Body of pancreas (tissue), 4 donors: Measurements from ENCODE around the gene FBRSL1. TPM values are rescaled to one million over a fixed set of nuclear protein-coding genes. Genes with fewer than 3 reads are reported as not detected.
A peak's percentile ranks its signal among the peaks of the same experiment; 100 is the strongest.

Source experiments
- ATAC-seq: fragments of 150-250 bp; one replicate; pipeline ENCODE4 v1.9.1; 2016
- DNase-seq, 4 donors: peaks; one replicate each; pipeline ENCODE4 v3.0.0-alpha.2; 2019
- H3K27ac ChIP-seq, 4 donors: fragments of 200-600 bp; sonication (generic); 1 replicate in 3 of 4; 2 replicates in 1 of 4; pipeline versions ENCODE4 v1.5.1 to v1.6.1; 2016 to 2019; ENCODE audit warnings: mild to moderate bottlenecking in 1 of 4, mixed read lengths in 1 of 4, moderate library complexity in 1 of 4
- H3K27me3 ChIP-seq, 2 donors: fragments of 200-600 bp; sonication (generic); one replicate each; pipeline ENCODE4 v1.6.0; 2016; ENCODE audit warnings: mild to moderate bottlenecking in 1 of 2
- H3K36me3 ChIP-seq, 2 donors: fragments of 200-600 bp; sonication (generic); replicated peaks in 1 of 2; 2 replicates each; pipeline ENCODE4 v1.5.1; 2016; ENCODE audit warnings: low read depth in 2 of 2; ENCODE audit not compliant: insufficient read depth in 1 of 2
- H3K4me1 ChIP-seq: fragments of 200-600 bp; sonication (generic); one replicate; pipeline ENCODE4 v1.6.0; 2016
- H3K4me3 ChIP-seq, 2 donors: fragments of 200-600 bp; sonication (generic); 1 replicate in 1 of 2; 2 replicates in 1 of 2; pipeline ENCODE4 v1.5.1; 2016 to 2019
- H3K9me3 ChIP-seq, 3 donors: fragments of 200-600 bp; sonication (generic); 1 replicate in 2 of 3; 2 replicates in 1 of 3; pipeline ENCODE4 v1.5.1; 2016
- POLR2A ChIP-seq, 3 donors: fragments of 450-650 bp; IDR thresholded peaks; one replicate each; pipeline ENCODE4 v1.6.1; 2016; ENCODE audit warnings: antibody characterized with exemption in 3 of 3, mild to moderate bottlenecking in 2 of 3
- WGBS, 2 donors: methylation state at CpG; one replicate each; pipeline ENCODE4 v1.1.5; 2017; 5-methylcytosine and 5-hydroxymethylcytosine counted together
- intact Hi-C: fragments of 100-400 bp; cut with DNase I; formaldehyde crosslinking; loops from one replicate; pipeline ENCODE4 v1.15.1; 2023
- total RNA-seq, 2 donors: library from RNA; depleted of rRNA; stranded (reverse); fragments of >200 nt; gene quantifications; one replicate each; pipeline ENCODE4 v1.1.0, GENCODE V29; 2016
- TF ChIP-seq, protein P1 (sequence below), 7 experiments: fragments of 450-650 bp in 4 of 7; fragments of 200-600 bp in 3 of 7; sonication (generic) in 3 of 7; IDR thresholded peaks; one replicate each; pipeline ENCODE4 v1.5.1; 2016 to 2019; ENCODE audit warnings: antibody characterized with exemption in 7 of 7

FBRSL1 gene
- total RNA-seq, 2 donors from 2014 or later: 29.8 to 50.1 TPM

DNA sequence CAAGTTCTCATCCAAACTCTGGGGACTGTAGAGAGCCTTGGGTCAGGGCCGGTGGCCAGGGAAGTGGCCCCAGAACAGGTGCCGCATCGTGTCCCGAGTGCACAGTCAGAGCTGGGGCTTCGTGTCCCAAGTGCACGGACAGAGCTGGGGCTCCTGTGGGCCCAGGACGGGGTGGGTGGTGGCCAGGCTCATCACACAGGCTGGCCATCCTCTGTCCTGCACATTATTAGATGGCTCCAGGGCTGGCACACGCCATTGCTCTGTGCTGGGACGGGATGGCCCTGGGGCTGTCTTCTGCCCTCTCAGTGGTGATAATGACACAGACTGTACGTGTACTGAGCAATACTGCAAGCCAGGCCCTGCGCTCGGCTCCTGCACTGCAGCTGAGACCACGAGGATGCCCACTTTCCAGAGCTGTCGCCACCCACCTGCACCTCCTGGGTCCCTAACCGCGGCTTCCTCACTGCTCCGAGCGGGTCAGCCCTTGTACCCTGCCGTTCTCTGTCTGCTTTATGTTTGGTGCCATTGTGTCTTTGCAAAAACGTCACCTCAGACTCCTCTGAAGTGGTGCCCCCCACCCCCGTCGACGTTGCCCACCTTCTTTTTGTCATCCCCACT is 1.9 kb downstream of the FBRSL1 start:
- H3K27me3 ChIP-seq: no peaks in the 10 kb centered on the region
- no peaks in the 10 kb centered on the region for H3K36me3 ChIP-seq
- peaks cover 63% of the 10 kb centered on the region for H3K4me1 ChIP-seq
- no peaks in the 10 kb centered on the region for H3K9me3 ChIP-seq
- 17 to 23% methylated on average over 9 to 23 of the region's 23 CpGs for WGBS, 2 donors
- no peak for DNase-seq
- H3K4me3 ChIP-seq: peak overlapping the region in 1 of 2 donors; percentile 57
- TF ChIP-seq, protein P1, sequence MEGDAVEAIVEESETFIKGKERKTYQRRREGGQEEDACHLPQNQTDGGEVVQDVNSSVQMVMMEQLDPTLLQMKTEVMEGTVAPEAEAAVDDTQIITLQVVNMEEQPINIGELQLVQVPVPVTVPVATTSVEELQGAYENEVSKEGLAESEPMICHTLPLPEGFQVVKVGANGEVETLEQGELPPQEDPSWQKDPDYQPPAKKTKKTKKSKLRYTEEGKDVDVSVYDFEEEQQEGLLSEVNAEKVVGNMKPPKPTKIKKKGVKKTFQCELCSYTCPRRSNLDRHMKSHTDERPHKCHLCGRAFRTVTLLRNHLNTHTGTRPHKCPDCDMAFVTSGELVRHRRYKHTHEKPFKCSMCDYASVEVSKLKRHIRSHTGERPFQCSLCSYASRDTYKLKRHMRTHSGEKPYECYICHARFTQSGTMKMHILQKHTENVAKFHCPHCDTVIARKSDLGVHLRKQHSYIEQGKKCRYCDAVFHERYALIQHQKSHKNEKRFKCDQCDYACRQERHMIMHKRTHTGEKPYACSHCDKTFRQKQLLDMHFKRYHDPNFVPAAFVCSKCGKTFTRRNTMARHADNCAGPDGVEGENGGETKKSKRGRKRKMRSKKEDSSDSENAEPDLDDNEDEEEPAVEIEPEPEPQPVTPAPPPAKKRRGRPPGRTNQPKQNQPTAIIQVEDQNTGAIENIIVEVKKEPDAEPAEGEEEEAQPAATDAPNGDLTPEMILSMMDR (IDR thresholded peaks at IDR 0.05): no peak
- no peak for TF ChIP-seq POLR2A (IDR thresholded peaks at IDR 0.05)
- no peak for ATAC-seq
- peak overlapping the region; percentile 50 to 90 (median 78) for H3K27ac ChIP-seq
- intact Hi-C loops: no loop called here

DNA sequence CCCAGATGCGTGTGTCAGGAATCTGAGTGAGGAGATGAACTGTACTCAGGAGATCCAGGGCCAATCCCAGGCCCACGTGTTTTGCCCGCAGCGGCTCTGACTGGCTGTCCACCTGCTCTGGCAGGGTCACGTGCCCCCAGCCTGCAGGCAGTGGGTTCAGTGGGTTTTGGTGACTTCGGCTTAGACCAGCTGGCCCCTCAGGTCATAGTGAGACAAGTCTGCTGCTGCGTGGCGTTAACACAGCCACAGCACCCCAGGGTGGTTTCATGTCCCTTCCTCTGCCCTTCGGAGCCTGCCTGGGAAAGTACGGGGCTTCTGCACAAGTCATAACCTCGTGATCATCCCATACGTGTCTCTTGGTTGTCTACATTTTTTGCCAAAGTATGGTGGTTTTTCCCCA is 2.6 kb downstream of the FBRSL1 start:
- no peaks in the 10 kb centered on the region for H3K9me3 ChIP-seq
- H3K36me3 ChIP-seq: no peaks in the 10 kb centered on the region
- ATAC-seq (no peak), DNase-seq (peak in 2 of 4 donors; percentile 51 to 64)
- intact Hi-C loops: no loop called here
- no peaks in the 10 kb centered on the region for H3K27me3 ChIP-seq
- H3K27ac ChIP-seq: peak overlapping the region; percentile 50 to 90 (median 73)
- H3K4me3 ChIP-seq: no peak overlapping the region
- H3K4me1 ChIP-seq: peaks cover 69% of the 10 kb centered on the region
- TF ChIP-seq POLR2A (IDR thresholded peaks at IDR 0.05): no peak
- TF ChIP-seq, protein P1 (IDR thresholded peaks at IDR 0.05): no peak
- WGBS, 2 donors: 30% methylated on average over 10 to 12 of the region's 12 CpGs

DNA sequence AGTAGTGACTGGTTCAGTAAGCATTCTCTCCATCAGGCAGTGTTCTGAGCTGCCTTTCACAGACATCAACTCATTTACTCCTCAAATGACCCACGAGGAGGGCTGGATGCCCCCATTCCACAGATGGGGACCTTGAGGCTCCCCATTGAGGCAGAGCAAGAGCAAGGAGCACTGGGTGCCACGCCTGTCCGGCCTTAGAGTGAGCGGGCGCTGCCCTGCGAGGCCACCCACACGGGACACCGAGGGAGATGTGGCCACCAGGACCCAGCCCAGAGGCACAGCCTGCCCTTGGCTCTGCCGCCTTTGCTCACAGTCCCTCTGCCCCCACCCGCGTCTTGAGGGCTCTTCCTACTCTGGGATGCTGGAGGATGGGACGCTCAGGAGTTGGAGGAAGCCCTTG is 3.0 kb downstream of the FBRSL1 start:
- Histone ChIP-seq H3K27ac (peak overlapping the region; percentile 30 to 90 (median 73)), H3K36me3 (no peaks in the 10 kb centered on the region), H3K27me3 (no peaks in the 10 kb centered on the region), H3K9me3 (no peaks in the 10 kb centered on the region), H3K4me1 (peaks cover 73% of the 10 kb centered on the region), H3K4me3 (no peak overlapping the region)
- ATAC-seq (no peak), DNase-seq (no peak)
- intact Hi-C loops: no loop called here
- TF ChIP-seq, protein P1 (IDR thresholded peaks at IDR 0.05): no peak
- TF ChIP-seq POLR2A (IDR thresholded peaks at IDR 0.05): peak in 1 of 3 donors; percentile 3
- 0 to 51% methylated on average over 1 to 12 of the region's 12 CpGs for WGBS, 2 donors

DNA sequence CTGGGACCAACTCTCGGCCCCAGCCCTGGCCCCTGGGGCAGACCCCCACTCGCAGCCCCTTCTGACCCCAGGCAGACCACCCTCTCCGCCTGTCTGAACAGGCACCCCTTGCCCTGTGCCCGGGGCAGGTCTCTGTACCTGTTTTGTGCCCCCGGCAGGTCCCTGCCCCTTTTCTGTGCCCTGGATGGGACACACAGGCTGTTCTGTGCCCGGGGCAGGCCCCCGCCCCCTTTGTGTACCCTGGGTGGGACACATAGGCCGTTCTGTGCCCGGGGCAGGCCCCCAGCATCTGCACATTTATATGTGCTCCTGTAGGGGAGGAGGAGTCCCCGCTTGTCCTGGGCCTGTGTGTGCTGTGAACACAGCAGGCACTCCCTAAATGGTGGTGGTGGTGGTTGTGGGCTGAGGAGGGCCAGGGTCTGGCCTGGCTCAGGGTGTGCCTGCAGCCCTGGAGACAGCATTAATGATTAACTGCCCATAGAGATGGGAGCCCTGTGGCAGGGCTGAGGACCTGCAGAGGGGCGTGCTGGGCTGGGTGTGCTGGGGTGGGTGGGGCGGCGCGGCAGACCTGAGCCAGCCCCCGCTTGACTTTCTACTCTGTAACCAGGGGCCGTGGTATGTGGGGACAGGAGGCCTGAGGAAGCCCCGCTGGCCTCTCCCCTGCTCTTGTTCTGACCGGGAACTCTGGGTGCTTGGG is 3.7 kb downstream of the FBRSL1 start:
- no peaks in the 10 kb centered on the region for H3K9me3 ChIP-seq
- peak in 2 of 4 donors; percentile 51 to 57 for DNase-seq
- intact Hi-C loops: no loop called here
- 37 to 38% methylated on average over 4 to 18 of the region's 18 CpGs for WGBS, 2 donors
- ATAC-seq: peak; percentile 8
- no peaks in the 10 kb centered on the region for H3K36me3 ChIP-seq
- no peaks in the 10 kb centered on the region for H3K27me3 ChIP-seq
- no peak overlapping the region for H3K4me3 ChIP-seq
- peaks cover 80% of the 10 kb centered on the region for H3K4me1 ChIP-seq
- H3K27ac ChIP-seq: peak overlapping the region; percentile 50 to 90 (median 73)
- TF ChIP-seq, protein P1 (IDR thresholded peaks at IDR 0.05): no peak
- TF ChIP-seq POLR2A (IDR thresholded peaks at IDR 0.05): peak in 1 of 3 donors; percentile 12
